Measurements from ENCODE around the gene DCHS2.

DCHS2 gene

DNA sequence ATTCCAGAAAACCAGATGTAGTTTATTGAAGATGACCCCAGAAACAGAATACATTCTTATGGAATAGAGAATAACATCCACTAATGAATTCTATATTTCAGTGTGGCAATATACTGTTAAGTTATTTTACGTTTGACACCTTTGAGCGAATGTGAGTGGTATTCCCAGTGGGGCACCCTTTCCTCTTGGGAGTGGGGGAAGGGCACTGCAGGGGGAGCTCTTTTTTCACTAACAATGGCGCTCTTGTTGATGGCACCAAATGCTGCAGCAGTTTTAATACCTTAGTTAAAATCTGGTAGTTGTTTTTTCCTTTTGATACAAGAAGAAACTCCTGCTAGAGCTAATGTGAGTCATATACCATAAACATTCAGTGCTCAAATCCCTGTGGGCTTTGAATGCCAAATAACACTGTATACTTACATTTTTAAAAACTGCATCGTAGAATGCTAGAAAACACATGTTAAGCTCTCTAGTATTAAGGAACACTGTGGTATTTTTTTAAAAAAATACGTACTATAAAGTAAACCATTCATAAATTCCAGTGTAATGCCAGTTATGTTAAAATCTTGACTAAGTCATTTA, 178.5 kb downstream of the DCHS2 start:
- Histone ChIP-seq H3K4me1 (no peaks in the 10 kb centered on the region), H3K9me3 (replicated peaks in 1 of 11) (peaks cover 0 to 18% (median 8%) of the 10 kb centered on the region in 11 experiments; a peak in 8 of 22 replicates), H3K27me3 (no peaks in the 10 kb centered on the region), H3K27ac (no peak overlapping the region), H3K4me3 (no peak overlapping the region), H4K20me1 (no peaks in the 10 kb centered on the region), H3K4me2 (no peak overlapping the region), H3K36me3 (peaks cover 0 to 32% (median 0%) of the 10 kb centered on the region in 11 experiments; a peak in 6 of 22 replicates), H3K9ac (no peak overlapping the region)
- no peak for TF ChIP-seq Cebpa-rat (IDR thresholded peaks at IDR 0.05)

DNA sequence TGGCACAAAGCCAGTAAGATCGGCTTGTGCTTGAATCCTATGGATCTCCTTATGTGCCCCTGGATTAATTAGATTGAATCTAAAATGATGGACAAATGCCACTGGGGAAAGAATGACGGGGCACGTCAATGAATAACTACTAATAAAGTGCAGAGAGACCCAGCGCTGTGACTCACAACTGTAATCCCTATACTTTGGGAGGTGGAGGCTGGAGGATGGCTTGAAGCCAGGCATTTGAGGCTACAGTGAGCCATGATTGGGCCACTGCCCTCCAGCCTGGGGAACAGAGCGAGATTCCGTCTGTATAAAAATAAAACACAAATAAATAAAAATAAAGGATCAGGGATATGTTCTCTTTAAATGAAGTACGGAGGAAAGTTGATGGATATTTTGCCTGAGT, 179.4 kb downstream of the DCHS2 start:
- Histone ChIP-seq H3K4me1 (no peaks in the 10 kb centered on the region), H3K27me3 (no peaks in the 10 kb centered on the region), H3K27ac (no peak overlapping the region), H4K20me1 (no peaks in the 10 kb centered on the region), H3K9ac (no peak overlapping the region), H3K36me3 (peaks cover 0 to 32% (median 4%) of the 10 kb centered on the region in 11 experiments; a peak in 6 of 22 replicates), H3K4me2 (no peak overlapping the region), H3K4me3 (no peak overlapping the region), H3K9me3 (replicated peaks in 1 of 11) (peaks cover 0 to 18% (median 8%) of the 10 kb centered on the region in 11 experiments; a peak in 8 of 22 replicates)
- no peak for TF ChIP-seq Cebpa-rat (IDR thresholded peaks at IDR 0.05)

DNA sequence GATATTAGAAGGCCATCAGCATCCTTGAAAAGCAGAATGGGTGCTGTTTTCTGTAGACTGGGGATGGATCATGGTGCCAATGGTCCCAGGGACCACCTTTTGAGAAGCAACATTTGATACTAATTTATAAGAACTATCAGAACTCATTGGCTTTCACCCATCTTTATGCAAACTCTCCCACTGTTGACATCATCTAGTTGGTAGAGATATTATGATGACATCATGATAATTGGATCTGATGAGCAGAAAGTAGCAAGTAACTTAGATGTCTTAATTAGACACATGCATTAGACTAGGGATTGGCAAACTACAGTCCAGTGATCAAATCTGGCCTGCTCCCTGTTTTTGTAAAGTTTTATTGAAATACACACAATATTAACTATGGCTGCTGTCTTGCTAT, 181.0 kb downstream of the DCHS2 start:
- no peaks in the 10 kb centered on the region for H3K4me1 ChIP-seq
- no peak overlapping the region for H3K9ac ChIP-seq
- H3K4me2 ChIP-seq = no peak overlapping the region
- no peak overlapping the region for H3K27ac ChIP-seq
- H3K9me3 ChIP-seq (replicated peaks in 1 of 11) = peaks cover 0 to 18% (median 8%) of the 10 kb centered on the region in 11 experiments; a peak in 8 of 22 replicates
- H3K4me3 ChIP-seq = no peak overlapping the region
- no peaks in the 10 kb centered on the region for H3K27me3 ChIP-seq
- TF ChIP-seq Cebpa-rat (IDR thresholded peaks at IDR 0.05) = no peak
- H3K36me3 ChIP-seq = peaks cover 0 to 25% (median 4%) of the 10 kb centered on the region in 11 experiments; a peak in 6 of 22 replicates
- no peaks in the 10 kb centered on the region for H4K20me1 ChIP-seq

DNA sequence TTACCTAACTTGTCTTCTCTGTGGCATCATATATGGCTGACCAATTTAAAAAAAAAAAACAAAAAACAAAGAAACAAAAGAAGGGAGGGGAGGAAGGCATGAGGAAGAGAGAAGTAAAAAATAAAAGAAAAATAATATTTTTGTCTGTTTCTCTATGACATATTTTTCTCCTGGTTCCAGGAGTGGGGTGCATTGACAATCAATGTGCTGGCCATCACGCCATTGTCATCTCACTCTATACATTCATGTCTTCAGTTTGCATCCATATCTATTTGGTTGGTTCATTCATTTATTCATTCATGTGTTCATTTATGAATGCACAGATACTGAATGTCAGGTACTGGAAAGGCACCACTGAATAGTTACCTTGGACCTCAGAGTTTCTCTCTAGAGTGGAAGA, 183.4 kb downstream of the DCHS2 start:
- Histone ChIP-seq H3K4me1 (no peaks in the 10 kb centered on the region), H3K27me3 (no peaks in the 10 kb centered on the region)

DNA sequence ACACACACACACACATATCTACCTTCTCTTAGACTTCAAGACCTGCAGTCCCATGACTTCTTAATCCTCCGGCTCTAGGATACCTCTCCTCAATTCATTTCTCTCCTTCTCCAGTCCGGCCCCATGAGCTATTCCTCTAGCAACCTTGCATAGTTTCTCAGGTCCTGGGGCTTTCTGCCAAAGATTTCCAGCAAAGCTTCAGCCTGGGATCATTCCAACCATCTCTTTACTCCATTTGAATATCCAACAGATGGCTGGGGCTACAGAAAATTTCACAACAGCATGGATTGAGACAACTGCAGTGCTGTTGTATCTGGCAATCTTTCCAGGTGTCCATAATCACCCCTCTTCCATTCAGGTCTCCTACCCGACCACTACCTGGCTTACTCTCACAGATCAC, 184.1 kb downstream of the DCHS2 start:
- no peak overlapping the region for H3K27ac ChIP-seq
- H3K4me1 ChIP-seq = no peaks in the 10 kb centered on the region
- H3K9ac ChIP-seq = no peak overlapping the region
- peaks cover 0 to 18% (median 8%) of the 10 kb centered on the region in 11 experiments; a peak in 8 of 22 replicates for H3K9me3 ChIP-seq (replicated peaks in 1 of 11)
- H3K27me3 ChIP-seq = no peaks in the 10 kb centered on the region
- no peak for TF ChIP-seq Cebpa-rat (IDR thresholded peaks at IDR 0.05)
- peaks cover 0 to 33% (median 4%) of the 10 kb centered on the region in 11 experiments; a peak in 8 of 22 replicates for H3K36me3 ChIP-seq
- H4K20me1 ChIP-seq = no peaks in the 10 kb centered on the region
- no peak overlapping the region for H3K4me2 ChIP-seq
- no peak overlapping the region for H3K4me3 ChIP-seq

More for the DNA sequence above, 183.4 kb downstream of the DCHS2 start:
- H3K4me3 ChIP-seq = no peak overlapping the region
- H3K9ac ChIP-seq = no peak overlapping the region
- no peak overlapping the region for H3K27ac ChIP-seq
- peaks cover 0 to 18% (median 8%) of the 10 kb centered on the region in 11 experiments; a peak in 8 of 22 replicates for H3K9me3 ChIP-seq (replicated peaks in 1 of 11)
- H3K4me2 ChIP-seq = no peak overlapping the region
- no peaks in the 10 kb centered on the region for H4K20me1 ChIP-seq
- TF ChIP-seq Cebpa-rat (IDR thresholded peaks at IDR 0.05) = no peak
- H3K36me3 ChIP-seq = peaks cover 0 to 32% (median 4%) of the 10 kb centered on the region in 11 experiments; a peak in 8 of 22 replicates

DNA sequence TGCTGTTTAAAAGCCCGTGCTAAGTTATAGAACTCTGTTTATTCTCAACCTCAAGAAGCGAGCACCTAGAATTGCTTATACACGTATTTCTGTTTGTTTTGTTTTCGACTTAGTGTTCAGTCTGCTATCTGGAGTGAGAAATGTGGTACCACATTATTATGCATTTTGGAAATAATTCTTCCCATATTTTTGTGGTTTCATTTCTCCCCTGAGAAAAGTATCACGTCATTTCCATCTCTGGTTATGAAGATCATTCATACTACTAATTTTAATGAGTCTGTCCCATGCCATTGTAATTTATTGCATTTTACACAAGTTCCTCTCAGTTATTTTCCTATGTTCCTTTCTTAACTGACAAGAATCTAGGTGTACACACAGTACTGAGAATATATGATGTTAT, 186.0 kb downstream of the DCHS2 start:
- Histone ChIP-seq H3K4me3 (no peak overlapping the region), H3K4me2 (no peak overlapping the region), H3K9ac (no peak overlapping the region), H3K4me1 (no peaks in the 10 kb centered on the region), H3K9me3 (replicated peaks in 1 of 11) (peaks cover 0 to 18% (median 8%) of the 10 kb centered on the region in 11 experiments; a peak in 8 of 22 replicates), H3K36me3 (peaks cover 0 to 38% (median 4%) of the 10 kb centered on the region in 11 experiments; a peak in 8 of 22 replicates), H3K27me3 (no peaks in the 10 kb centered on the region), H4K20me1 (no peaks in the 10 kb centered on the region), H3K27ac (no peak overlapping the region)
- no peak for TF ChIP-seq Cebpa-rat (IDR thresholded peaks at IDR 0.05)

DNA sequence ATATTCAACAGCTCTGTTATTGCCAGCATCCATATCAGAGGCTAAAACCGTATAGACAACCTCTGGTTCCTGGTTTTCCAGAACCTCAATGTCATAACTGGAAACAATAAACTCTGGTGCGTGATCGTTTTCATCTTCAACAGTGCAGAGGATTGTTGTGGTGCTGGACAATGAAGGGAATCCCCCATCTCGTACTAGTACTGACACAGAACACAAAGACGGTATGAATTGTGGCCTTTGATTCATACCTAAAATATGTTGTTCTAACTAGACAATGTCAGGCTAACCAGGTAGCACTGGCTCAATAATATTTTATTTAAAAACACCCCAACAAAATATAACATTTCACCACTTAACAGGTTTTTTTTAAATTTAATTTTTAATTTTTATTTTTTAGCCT, 186.9 kb downstream of the DCHS2 start:
- Histone ChIP-seq H4K20me1 (no peaks in the 10 kb centered on the region), H3K9me3 (replicated peaks in 1 of 11) (peaks cover 0 to 15% (median 8%) of the 10 kb centered on the region in 11 experiments; a peak in 8 of 22 replicates), H3K4me2 (no peak overlapping the region), H3K9ac (no peak overlapping the region), H3K4me3 (no peak overlapping the region), H3K4me1 (no peaks in the 10 kb centered on the region), H3K27ac (no peak overlapping the region), H3K27me3 (no peaks in the 10 kb centered on the region), H3K36me3 (peaks cover 0 to 44% (median 4%) of the 10 kb centered on the region in 11 experiments; a peak in 8 of 22 replicates)
- TF ChIP-seq Cebpa-rat (IDR thresholded peaks at IDR 0.05) = no peak

DNA sequence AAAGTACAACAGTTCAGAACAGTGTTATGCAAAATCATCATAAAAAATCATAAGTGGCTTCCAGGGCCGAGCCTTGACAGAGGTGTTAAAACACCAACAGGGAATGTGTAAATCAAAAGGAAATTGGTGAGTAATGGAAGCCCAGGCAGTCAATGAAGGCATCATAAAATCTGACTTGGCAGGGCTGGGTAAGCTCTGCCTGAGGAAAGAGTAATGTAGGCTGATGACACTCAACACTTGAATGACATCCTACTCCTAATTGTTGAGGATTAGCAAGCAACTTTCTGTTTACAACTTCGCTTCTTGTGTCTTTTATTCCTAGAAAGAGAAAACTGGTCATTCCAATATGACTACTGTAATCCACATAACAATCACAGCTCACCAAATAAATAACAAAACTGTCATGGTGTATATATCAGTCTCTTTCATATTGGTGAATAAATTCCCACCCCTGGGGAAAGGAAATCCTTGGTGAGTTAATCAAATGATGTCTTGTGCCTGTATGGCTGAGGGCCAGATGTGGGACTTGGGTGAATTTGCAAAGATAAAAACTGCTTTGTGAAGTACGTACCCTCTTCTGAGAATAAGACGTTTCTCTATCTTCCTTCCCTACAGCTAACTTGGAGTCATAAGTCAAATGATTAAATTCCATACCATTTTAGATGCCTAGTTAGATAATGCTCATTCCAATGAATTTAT, 196.8 kb downstream of the DCHS2 start:
- Histone ChIP-seq H3K4me2 (no peak overlapping the region), H3K9me3 (replicated peaks in 1 of 11) (peaks cover 0 to 6% (median 0%) of the 10 kb centered on the region in 11 experiments; a peak in 3 of 22 replicates), H3K4me3 (no peak overlapping the region), H3K27ac (no peak overlapping the region), H4K20me1 (no peaks in the 10 kb centered on the region), H3K27me3 (no peaks in the 10 kb centered on the region), H3K36me3 (peaks cover 0 to 42% (median 0%) of the 10 kb centered on the region in 11 experiments; a peak in 7 of 22 replicates), H3K9ac (no peak overlapping the region), H3K4me1 (no peaks in the 10 kb centered on the region)
- TF ChIP-seq Cebpa-rat (IDR thresholded peaks at IDR 0.05) = no peak

DNA sequence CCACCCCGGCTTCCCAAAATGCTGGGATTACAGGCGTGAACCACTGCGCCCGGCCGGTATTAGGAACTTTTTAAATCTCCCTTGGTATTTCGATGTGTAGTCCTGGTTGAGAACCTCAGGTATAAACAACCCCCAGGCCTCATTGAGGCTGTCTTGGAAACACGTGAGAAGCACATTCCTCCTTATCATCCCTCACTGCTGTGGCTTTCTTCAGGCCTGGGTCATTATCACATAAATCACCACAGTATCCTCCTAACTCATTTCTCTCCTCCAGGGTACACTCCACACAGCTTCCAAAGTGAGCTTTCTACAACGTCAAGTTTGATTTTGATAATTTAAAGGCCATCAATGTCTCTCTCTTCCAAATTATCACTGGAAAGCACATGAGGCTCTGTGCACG, 198.2 kb downstream of the DCHS2 start:
- Histone ChIP-seq H3K9ac (no peak overlapping the region), H3K4me2 (no peak overlapping the region), H3K27me3 (no peaks in the 10 kb centered on the region), H3K9me3 (replicated peaks in 1 of 11) (peaks cover 0 to 11% (median 0%) of the 10 kb centered on the region in 11 experiments; a peak in 6 of 22 replicates), H3K36me3 (peaks cover 0 to 40% (median 0%) of the 10 kb centered on the region in 11 experiments; a peak in 7 of 22 replicates), H4K20me1 (no peaks in the 10 kb centered on the region), H3K4me1 (no peaks in the 10 kb centered on the region), H3K27ac (no peak overlapping the region), H3K4me3 (no peak overlapping the region)
- TF ChIP-seq Cebpa-rat (IDR thresholded peaks at IDR 0.05) = no peak
